ENCODE measurements around the gene STOM. TPM values are rescaled to one million over a fixed set of nuclear protein-coding genes. Genes with fewer than 3 reads are reported as not detected.

The STOM gene
- total and polyA plus RNA-seq, 10 of the 15 experiments (the other 5 are each of a cell fraction or from before 2014, with no cell fraction given): 6.7 to 47.4 (median 39.8) TPM

- ChIA-PET RAD21 (ENCODE audit: unreplicated experiment) (interaction anchor here (1.1 to 1.3 kb wide), 2 partner anchors 9 kb away, joined by 3 read pairs; no protein-coding TSS in a partner anchor), CTCF (interaction anchor here (1.1 to 3.4 kb wide), 4 partner anchors 9 to 28 kb away, joined by 3 to 20 read pairs (median 8); no protein-coding TSS in a partner anchor), POLR2A (interaction anchor here (1.2 kb wide), 1 partner anchor 10 kb away, joined by 3 read pairs; no protein-coding TSS in a partner anchor)
- TF ChIP-seq CHD4 (IDR thresholded peaks at IDR 0.05): no peak
- TF ChIP-seq RELB (IDR thresholded peaks at IDR 0.05; ENCODE audit: low read depth): no peak
- TF ChIP-seq IRF5 (IDR thresholded peaks at IDR 0.05; ENCODE audit: borderline replicate concordance): no peak
- no peak for TF ChIP-seq NR2F1 (conservative IDR thresholded peaks at IDR 0.05)
- TF ChIP-seq IKZF2 (IDR thresholded peaks at IDR 0.05): no peak
- TF ChIP-seq SIX5 (IDR thresholded peaks at IDR 0.05; ENCODE audit: low read depth, low read length, severe bottlenecking): no peak
- no peak for TF ChIP-seq GABPA (IDR thresholded peaks at IDR 0.05; ENCODE audit: low read depth)
- no peak for TF ChIP-seq POLR2AphosphoS5 (IDR thresholded peaks at IDR 0.05; ENCODE audit: low read length)
- TF ChIP-seq MEF2B (IDR thresholded peaks at IDR 0.05; ENCODE audit: partially characterized antibody, poor library complexity, severe bottlenecking): no peak
- TF ChIP-seq MLLT1 (IDR thresholded peaks at IDR 0.05): no peak
- TF ChIP-seq ZNF622 (IDR thresholded peaks at IDR 0.05): no peak
- no peak for TF ChIP-seq HDAC6 (IDR thresholded peaks at IDR 0.05; ENCODE audit: unreplicated experiment)
- no peak for TF ChIP-seq BACH1 (IDR thresholded peaks at IDR 0.05; ENCODE audit: borderline replicate concordance)
- TF ChIP-seq DPF2 (IDR thresholded peaks at IDR 0.05): no peak
- no peak for TF ChIP-seq ZBTB4 (CRISPR knock-in tag; IDR thresholded peaks at IDR 0.05)
- no peak for TF ChIP-seq SMARCA5 (IDR thresholded peaks at IDR 0.05)
- TF ChIP-seq ZBED1 (IDR thresholded peaks at IDR 0.05; ENCODE audit: borderline replicate concordance): no peak
- TF ChIP-seq SMAD5 (IDR thresholded peaks at IDR 0.05; ENCODE audit: low read depth): no peak
Measured at GRCh38 chr9:121348221-121348620, 21.8 kb downstream of the STOM start.

More at GRCh38 chr9:121348221-121348620, 21.8 kb downstream of the STOM start:
- Histone ChIP-seq H3K4me1 (ENCODE audit: control insufficient read depth, insufficient read depth, low read length) (peaks cover 3% of the 10 kb centered on the region), H3K79me2 (ENCODE audit: control insufficient read depth, insufficient read depth, low read length) (no peaks in the 10 kb centered on the region), H4K20me1 (ENCODE audit: control insufficient read depth, insufficient read depth) (no peaks in the 10 kb centered on the region), H3K9ac (ENCODE audit: control insufficient read depth, insufficient read depth, low read length) (no peak overlapping the region), H3K4me2 (ENCODE audit: control insufficient read depth, insufficient read depth) (no peak overlapping the region), H2AFZ (ENCODE audit: control insufficient read depth, low read depth, low read length) (no peak overlapping the region), H3K4me3 (no peak overlapping the region), H3K27me3 (replicated peaks in 1 of 2; ENCODE audit: control insufficient read depth in 2 of 2, insufficient read depth in 2 of 2, low read length in 1 of 2) (no peaks in the 10 kb centered on the region), H3K27ac (ENCODE audit: control insufficient read depth, insufficient read depth) (no peak overlapping the region), H3K36me3 (ENCODE audit: control insufficient read depth in 2 of 2, insufficient read depth in 2 of 2, low read length in 1 of 2) (peaks cover 0 to 7% of the 10 kb centered on the region in 2 experiments; a peak in 1 of 4 replicates), H3K9me3 (replicated peaks; ENCODE audit: control insufficient read depth, insufficient read depth, low read length) (no peaks in the 10 kb centered on the region)
- SMC1A ChIA-PET (ENCODE audit: uncharacterized antibody, unreplicated experiment): interaction anchor here (1.1 to 3.8 kb wide), 6 partner anchors 9 to 30 kb away, joined by 3 to 11 read pairs (median 6); no protein-coding TSS in a partner anchor
- intact Hi-C loops (cut with micrococcal nuclease; ENCODE audit: unreplicated experiment): no loop called here
- FAIRE-seq (no peak), DNase-seq (ENCODE audit: low read depth, low spot score) (no peak), ATAC-seq (no peak)
- in situ Hi-C loops (cut with MboI): no loop called here
- 98% methylated on average over 3 of the region's 3 CpGs for WGBS (ENCODE audit: insufficient coverage, insufficient replicate concordance, low lambda C conversion rate, missing lambda C conversion rate)
- no TSS peak for BruUV-seq (replicated peaks)

Measured in GM12878 (cell line).